ENCODE results near the gene TMEM51.

TMEM51 gene

GRCh38 chr1:15153184-15153841 lies at the start of gene TMEM51:
TSS of gene TMEM51 (plus strand) at chr1:15153747. CDS start at chr1:15215088, 61,341 bp downstream.
- DNase-seq = peak; percentile 85

- no peak for DNase-seq
These were observed 49.6 kb upstream of the TMEM51 start for GRCh38 chr1:15103906-15104305.

GRCh38 chr1:15104768-15105167 lies 48.8 kb upstream of the TMEM51 start:
- no peak for DNase-seq

GRCh38 chr1:15106608-15107007 lies 46.9 kb upstream of the TMEM51 start:
- DNase-seq = peak; percentile 68

- no peak for DNase-seq
These were observed 46.4 kb upstream of the TMEM51 start for GRCh38 chr1:15107058-15107687.

- no peak for DNase-seq
These were observed 45.6 kb upstream of the TMEM51 start for GRCh38 chr1:15107911-15108310.

- no peak for DNase-seq
These were observed 43.2 kb upstream of the TMEM51 start for GRCh38 chr1:15110128-15110866.

GRCh38 chr1:15110867-15111230 lies 42.7 kb upstream of the TMEM51 start:
- DNase-seq = no peak

GRCh38 chr1:15113146-15113545 lies 40.4 kb upstream of the TMEM51 start:
- no peak for DNase-seq

GRCh38 chr1:15114884-15115283 lies 38.7 kb upstream of the TMEM51 start:
- DNase-seq = no peak

- DNase-seq = no peak
These were observed 37.8 kb upstream of the TMEM51 start for GRCh38 chr1:15115542-15116330.

GRCh38 chr1:15116966-15117365 lies 36.6 kb upstream of the TMEM51 start:
- no peak for DNase-seq

- DNase-seq = no peak
These were observed 35.7 kb upstream of the TMEM51 start for GRCh38 chr1:15117671-15118325.

GRCh38 chr1:15118579-15118978 lies 35.0 kb upstream of the TMEM51 start:
- DNase-seq = no peak

GRCh38 chr1:15120251-15120945 lies 33.1 kb upstream of the TMEM51 start:
- no peak for DNase-seq

- no peak for DNase-seq
These were observed 31.2 kb upstream of the TMEM51 start for GRCh38 chr1:15122331-15122730.

- DNase-seq = no peak
These were observed 30.3 kb upstream of the TMEM51 start for GRCh38 chr1:15123270-15123669.

- no peak for DNase-seq
These were observed 29.6 kb upstream of the TMEM51 start for GRCh38 chr1:15123925-15124324.

- no peak for DNase-seq
These were observed 29.0 kb upstream of the TMEM51 start for GRCh38 chr1:15124362-15125100.

- DNase-seq = no peak
These were observed 28.3 kb upstream of the TMEM51 start for GRCh38 chr1:15125101-15125745.

- no peak for DNase-seq
These were observed 25.5 kb upstream of the TMEM51 start for GRCh38 chr1:15128077-15128476.
